Measurements from ENCODE around the gene UBAC2.

DNA sequence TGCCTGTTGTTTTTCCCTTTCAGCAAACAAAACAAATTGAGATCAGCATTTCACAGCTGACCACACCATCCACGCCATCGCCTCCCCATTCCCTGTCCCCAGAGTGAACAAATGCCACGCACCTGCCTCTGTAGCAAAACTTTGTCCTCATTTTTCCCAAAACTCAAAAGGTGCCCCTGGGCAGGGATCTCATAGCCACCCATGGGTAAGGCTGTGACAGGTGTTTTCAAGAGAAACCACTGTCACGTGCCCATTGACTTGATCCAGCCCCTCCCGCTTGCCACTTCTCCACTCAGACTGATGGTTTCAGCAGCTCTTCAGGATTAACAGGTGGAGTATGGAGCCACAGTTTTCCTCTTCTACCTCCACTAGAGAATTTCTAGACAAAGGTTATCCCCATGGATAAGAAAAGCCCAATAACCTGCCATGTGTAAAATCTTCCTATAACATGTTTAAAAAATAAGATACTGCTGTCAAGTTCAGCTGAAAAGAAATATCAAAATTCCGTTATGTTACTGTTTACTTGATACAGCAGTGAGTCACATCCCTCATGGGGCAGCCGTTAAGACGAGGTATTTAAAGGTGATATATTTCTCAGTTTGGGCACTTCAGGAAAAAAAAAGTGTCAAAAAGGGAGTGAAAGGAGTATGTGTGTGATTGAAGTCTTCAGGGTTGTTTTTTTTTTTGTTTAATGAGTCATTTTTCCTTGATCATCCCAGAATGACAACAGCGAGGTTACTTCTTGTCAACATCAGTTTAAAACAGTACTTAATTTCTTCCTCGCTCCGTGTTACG, 170.0 kb downstream of the UBAC2 start:
- TF ChIP-seq CTCF (IDR thresholded peaks at IDR 0.05) (no peak), ZFX (IDR thresholded peaks at IDR 0.05; ENCODE audit: borderline replicate concordance) (no peak)
